Measurements from ENCODE around the gene STK38.
A peak's percentile ranks its signal among the peaks of the same experiment; 100 is the strongest.

GRCh38 chr6:36594029-36594815 lies 46.9 kb upstream of the STK38 start, which contains the start of gene SRSF3:
- TF ChIP-seq CTCF (conservative IDR thresholded peaks at IDR 0.05; ENCODE audit: low read length) (peak; percentile 50), EZH2phosphoT487 (IDR thresholded peaks at IDR 0.05; ENCODE audit: borderline replicate concordance, low read depth, low read length) (no peak)
